NCI-H2171 treated with DMSO at 0.1 percent for 48 hours (cell line): ENCODE data around the gene DHCR24.
A peak's percentile ranks its signal among the peaks of the same experiment; 100 is the strongest.
"Not testable (repeated sequence)": the region's sequence is repeated elsewhere in the genome, so short reads cannot be mapped to it uniquely, and the experiment has no call there.

ENCODE experiments used
- DNase-seq: peaks from one replicate; lab custom pipeline; 2025; lab: John Stamatoyannopoulos, UW

Gene DHCR24

GRCh38 chr1:54886724-54887664, at the start of gene DHCR24:
DHCR24 (minus strand) TSS chr1:54887195; CDS start chr1:54887119, 76 bp downstream.
- peak; percentile 89 for DNase-seq

GRCh38 chr1:54936791-54937190, 49.8 kb upstream of the DHCR24 start:
- no peak for DNase-seq

- no peak for DNase-seq
Measured at GRCh38 chr1:54934869-54935268, 47.9 kb upstream of the DHCR24 start.

GRCh38 chr1:54934081-54934480, 47.1 kb upstream of the DHCR24 start:
- DNase-seq, result not testable (repeated sequence)

GRCh38 chr1:54931275-54931840, 44.4 kb upstream of the DHCR24 start:
- no peak for DNase-seq

GRCh38 chr1:54929700-54930099, 42.7 kb upstream of the DHCR24 start:
- no peak for DNase-seq

- no peak for DNase-seq
Measured at GRCh38 chr1:54928327-54928726, 41.3 kb upstream of the DHCR24 start.

GRCh38 chr1:54927472-54928240, 40.7 kb upstream of the DHCR24 start:
- no peak for DNase-seq

GRCh38 chr1:54926970-54927369, 40.0 kb upstream of the DHCR24 start:
- no peak for DNase-seq

- no peak for DNase-seq
Measured at GRCh38 chr1:54922921-54923421, 36.0 kb upstream of the DHCR24 start.

- no peak for DNase-seq
Measured at GRCh38 chr1:54922040-54922761, 35.2 kb upstream of the DHCR24 start.

- no peak for DNase-seq
Measured at GRCh38 chr1:54919367-54920359, 32.7 kb upstream of the DHCR24 start.

GRCh38 chr1:54911076-54911475, 24.1 kb upstream of the DHCR24 start:
- not testable (repeated sequence) for DNase-seq

- no peak for DNase-seq
Measured at GRCh38 chr1:54906586-54906985, 19.6 kb upstream of the DHCR24 start.

GRCh38 chr1:54904476-54905048, 17.6 kb upstream of the DHCR24 start:
- DNase-seq, result no peak

GRCh38 chr1:54894271-54894670, 7.3 kb upstream of the DHCR24 start:
- no peak for DNase-seq

GRCh38 chr1:54892586-54892985, 5.6 kb upstream of the DHCR24 start:
- no peak for DNase-seq

- no peak for DNase-seq
Measured at GRCh38 chr1:54889132-54889725, 2.2 kb upstream of the DHCR24 start.

GRCh38 chr1:54888080-54888733, 1.2 kb upstream of the DHCR24 start:
- DNase-seq, result no peak
